ENCODE measurements around the gene HS6ST1. TPM values are rescaled to one million over a fixed set of nuclear protein-coding genes. Genes with fewer than 3 reads are reported as not detected.

Gene HS6ST1
- total and polyA plus RNA-seq, 2 of the 4 experiments (the other 2 are of a cell fraction), result 29.9 to 36.9 TPM

- H4K8ac ChIP-seq (ENCODE audit: low read depth in 2 of 2, low read length in 2 of 2), result no peak overlapping the region
- no peak overlapping the region for H2AK9ac ChIP-seq (replicated peaks; ENCODE audit: low read depth, low read length, poor library complexity)
- H2BK5ac ChIP-seq (ENCODE audit: low read depth, low read length, poor library complexity, severe bottlenecking), result no peak overlapping the region
- no peak overlapping the region for H3K23ac ChIP-seq (ENCODE audit: low read depth, low read length)
- no peak overlapping the region for H3K27ac ChIP-seq (ENCODE audit: insufficient read depth, low read length)
- H3K18ac ChIP-seq (ENCODE audit: low read depth, low read length), result no peak overlapping the region
- H3K36me3 ChIP-seq (ENCODE audit: control insufficient read depth, insufficient read depth, low read length), result peaks cover 58% of the 10 kb centered on the region
- no peak overlapping the region for H2AK5ac ChIP-seq (ENCODE audit: low read depth, low read length)
- no peak overlapping the region for H2BK120ac ChIP-seq (ENCODE audit: low read depth, low read length)
- no peak overlapping the region for H3K56ac ChIP-seq (ENCODE audit: extremely low read depth, insufficient read depth, low read length)
- no peak overlapping the region for H2BK20ac ChIP-seq (ENCODE audit: low read depth, low read length)
- H4K20me1 ChIP-seq (ENCODE audit: insufficient read depth, low read length), result peaks cover 100% of the 10 kb centered on the region
- H3K14ac ChIP-seq (replicated peaks; ENCODE audit: low read depth, low read length), result no peak overlapping the region
- no TSS peak for BruUV-seq (replicated peaks)
- H3K27me3 ChIP-seq (ENCODE audit: control insufficient read depth, insufficient read depth, low read length), result no peaks in the 10 kb centered on the region
- H3K9me1 ChIP-seq (ENCODE audit: insufficient read depth, low read length), result peaks cover 15% of the 10 kb centered on the region
- no peak for ATAC-seq (ENCODE audit: low read depth)
- in situ Hi-C loops (cut with MboI; ENCODE audit: low sequenced_read_pairs), result no loop called here
- H2AFZ ChIP-seq (replicated peaks; ENCODE audit: low read length, poor library complexity), result no peak overlapping the region
- no peak overlapping the region for H4K5ac ChIP-seq (ENCODE audit: low read depth, low read length)
- H3K9ac ChIP-seq (ENCODE audit: low read depth, low read length), result no peak overlapping the region
- no peak for DNase-seq
- H4K91ac ChIP-seq (ENCODE audit: insufficient read depth, low read depth, low read length), result no peak overlapping the region
- H3K79me1 ChIP-seq (ENCODE audit: low read depth in 1 of 2, low read length in 2 of 2), result peaks cover 46 to 95% of the 10 kb centered on the region in 2 experiments
- no peak overlapping the region for H3K4me3 ChIP-seq (ENCODE audit: insufficient read depth, low read depth, low read length)
- no peaks in the 10 kb centered on the region for H3K9me3 ChIP-seq (ENCODE audit: control insufficient read depth, insufficient read depth, low read length)
- dilution Hi-C loops (cut with HindIII; ENCODE audit: low sequenced_read_pairs, unreplicated experiment), result no loop called here
- peaks cover 21% of the 10 kb centered on the region for H3K4me1 ChIP-seq (ENCODE audit: control insufficient read depth, insufficient read depth, low read length)
- 88% methylated on average over 2 of the region's 13 CpGs; no CpG with 5 or more reads in 1 of the 2 experiments for WGBS, 2 experiments (ENCODE audit: extremely low coverage in 2 of 2, insufficient read length in 1 of 2)
- intact Hi-C loops (cut with micrococcal nuclease), result no loop called here
- no peak overlapping the region for H2BK15ac ChIP-seq (ENCODE audit: low read depth, low read length)
- no peak overlapping the region for H3K4me2 ChIP-seq (ENCODE audit: low read depth, low read length)
- TF ChIP-seq MAZ (IDR thresholded peaks at IDR 0.05; ENCODE audit: borderline replicate concordance, low read depth, low read length) (no peak), SMC3 (IDR thresholded peaks at IDR 0.05; ENCODE audit: low read depth, low read length) (no peak), RCOR1 (IDR thresholded peaks at IDR 0.05; ENCODE audit: insufficient replicate concordance, low read length) (no peak), MAFK (IDR thresholded peaks at IDR 0.05; ENCODE audit: low read depth, low read length) (no peak), RFX5 (IDR thresholded peaks at IDR 0.05; ENCODE audit: low read depth, low read length) (no peak), RAD21 (IDR thresholded peaks at IDR 0.05; ENCODE audit: low read length) (no peak), CHD1 (IDR thresholded peaks at IDR 0.05; ENCODE audit: low read depth, low read length) (no peak), USF2 (IDR thresholded peaks at IDR 0.05; ENCODE audit: low read depth, low read length) (no peak), POLR2A (IDR thresholded peaks at IDR 0.05; ENCODE audit: low read depth, low read length) (no peak), CTCF (conservative IDR thresholded peaks at IDR 0.05; ENCODE audit: low read depth, low read length) (no peak), FOS (IDR thresholded peaks at IDR 0.05; ENCODE audit: low read depth, low read length) (no peak), BHLHE40 (IDR thresholded peaks at IDR 0.05; ENCODE audit: low read depth, low read length) (no peak)
- CTCF ChIA-PET, result no interaction called here
- POLR2A ChIA-PET (ENCODE audit: unreplicated experiment), result interaction anchor here (0.6 kb wide), 1 partner anchor 93 kb away, joined by 5 read pairs; no protein-coding TSS in a partner anchor
- H3K4ac ChIP-seq (ENCODE audit: low read depth, low read length), result no peak overlapping the region
Measured at GRCh38 chr2:128286011-128286721, 32.5 kb downstream of the HS6ST1 start.

Data from IMR-90 (cell line).